Stimulated activated CD4-positive, alpha-beta T cell treated with anti-CD3 and anti-CD28 coated beads, Interleukin-2, amount 100 ng/mL, for 48 hours (primary cell): ENCODE data around the gene SLC34A3.

Experiments
- DNase-seq, 2 donors: peaks; one replicate each; pipeline ENCODE4 v3.0.0-alpha.2; 2020

Gene SLC34A3

GRCh38 chr9:137263506-137263905, 32.8 kb downstream of the SLC34A3 start:
- no peak for DNase-seq

- no peak for DNase-seq
Measured at GRCh38 chr9:137264067-137264466, 33.4 kb downstream of the SLC34A3 start.

GRCh38 chr9:137265496-137266161, 34.9 kb downstream of the SLC34A3 start:
- DNase-seq, result no peak

- no peak for DNase-seq
Measured at GRCh38 chr9:137266162-137266527, 35.4 kb downstream of the SLC34A3 start.

GRCh38 chr9:137266585-137267453, 36.1 kb downstream of the SLC34A3 start:
- no peak for DNase-seq

- no peak for DNase-seq
Measured at GRCh38 chr9:137267933-137268355, 37.2 kb downstream of the SLC34A3 start.

GRCh38 chr9:137268538-137269201, 38.0 kb downstream of the SLC34A3 start:
- no peak for DNase-seq

- no peak for DNase-seq
Measured at GRCh38 chr9:137269231-137269772, 38.6 kb downstream of the SLC34A3 start.

- DNase-seq, result no peak
Measured at GRCh38 chr9:137270929-137271695, 40.4 kb downstream of the SLC34A3 start.

- DNase-seq, result no peak
Measured at GRCh38 chr9:137271696-137272076, 41.0 kb downstream of the SLC34A3 start.

GRCh38 chr9:137272241-137273094, 41.8 kb downstream of the SLC34A3 start:
- DNase-seq, result no peak

- DNase-seq, result no peak
Measured at GRCh38 chr9:137273095-137273490, 42.4 kb downstream of the SLC34A3 start.

GRCh38 chr9:137273611-137274320, 43.1 kb downstream of the SLC34A3 start:
- DNase-seq, result no peak

GRCh38 chr9:137275203-137275587, 44.5 kb downstream of the SLC34A3 start:
- DNase-seq, result no peak

GRCh38 chr9:137275588-137276472, 45.1 kb downstream of the SLC34A3 start:
- no peak for DNase-seq

GRCh38 chr9:137276473-137277328, 46.0 kb downstream of the SLC34A3 start:
- DNase-seq, result no peak

- DNase-seq, result no peak
Measured at GRCh38 chr9:137277329-137278041, 46.8 kb downstream of the SLC34A3 start, which contains the start of gene TOR4A. Gene TOR4A (plus strand): TSS chr9:137277726. CDS start chr9:137278690, 964 bp downstream.

GRCh38 chr9:137278061-137278701, 47.5 kb downstream of the SLC34A3 start:
- DNase-seq, result no peak
